OCI-LY7 (cell line): Measurements from ENCODE around the gene NTHL1.

Experiments
- CTCF ChIP-seq: fragments of 200-600 bp; sonication (generic); conservative IDR thresholded peaks from 2 replicates; pipeline ENCODE4 v1.5.1; 2014; ENCODE audit warnings: mild to moderate bottlenecking, antibody characterized with exemption, low read length, moderate library complexity, mixed read lengths
- EZH2phosphoT487 ChIP-seq: fragments of 200-600 bp; sonication (generic); IDR thresholded peaks from 2 replicates; pipeline ENCODE4 v1.6.1; 2018; ENCODE audit warnings: low read depth, borderline replicate concordance, mild to moderate bottlenecking, mixed run types, antibody characterized with exemption, low read length, moderate library complexity, mixed read lengths

GRCh38 chr16:2015117-2015946 is 32.3 kb downstream of the NTHL1 start:
- TF ChIP-seq CTCF: no peak
- TF ChIP-seq EZH2phosphoT487: no peak
